ENCODE data around the gene MYH1.
A peak's percentile ranks its signal among the peaks of the same experiment; 100 is the strongest.

MYH1 gene

DNA sequence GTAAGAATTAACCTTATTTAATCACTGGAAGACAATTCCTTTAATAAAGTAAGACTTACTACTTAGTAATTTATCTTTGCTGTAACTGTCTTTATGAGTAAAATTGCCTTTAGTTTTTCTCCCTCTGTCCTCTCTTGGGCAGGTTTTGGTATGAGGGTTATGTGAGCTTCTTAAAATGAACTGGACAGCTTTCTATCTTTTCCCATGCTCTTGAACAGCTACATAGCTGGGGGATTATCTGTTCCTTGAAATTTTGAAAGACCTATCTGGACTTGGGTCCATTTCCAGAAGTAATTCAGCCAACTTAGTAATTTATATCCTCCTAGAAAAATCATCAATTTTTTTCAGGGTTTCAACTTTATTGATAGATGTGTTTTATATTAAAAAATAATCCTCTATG, 3.6 kb upstream of the MYH1 start:
- TF ChIP-seq CTCF (IDR thresholded peaks at IDR 0.05; ENCODE audit: low read depth, low read length) = no peak
- H3K4me3 ChIP-seq (replicated peaks in 1 of 2; ENCODE audit: low read depth in 2 of 2, low read length in 2 of 2) = no peak overlapping the region
- DNase-seq (ENCODE audit: low read depth in 2 of 2) = no peak

GRCh38 chr17:10516638-10517037, 1.7 kb downstream of the MYH1 start:
- no peak for TF ChIP-seq CTCF (IDR thresholded peaks at IDR 0.05; ENCODE audit: low read depth, low read length)
- no peak for DNase-seq (ENCODE audit: low read depth in 2 of 2)
- no peak overlapping the region for H3K4me3 ChIP-seq (replicated peaks in 1 of 2; ENCODE audit: low read depth in 2 of 2, low read length in 2 of 2)

- TF ChIP-seq CTCF (IDR thresholded peaks at IDR 0.05; ENCODE audit: low read depth, low read length) = no peak
- no peak for DNase-seq (ENCODE audit: low read depth in 2 of 2)
- no peak overlapping the region for H3K4me3 ChIP-seq (replicated peaks in 1 of 2; ENCODE audit: low read depth in 2 of 2, low read length in 2 of 2)
These were observed 2.3 kb downstream of the MYH1 start for GRCh38 chr17:10516065-10516464.

- TF ChIP-seq CTCF (IDR thresholded peaks at IDR 0.05; ENCODE audit: low read depth, low read length) = no peak
- no peak overlapping the region for H3K4me3 ChIP-seq (replicated peaks in 1 of 2; ENCODE audit: low read depth in 2 of 2, low read length in 2 of 2)
- peak; percentile 13 to 61 for DNase-seq (ENCODE audit: low read depth in 2 of 2)
These were observed 4.9 kb downstream of the MYH1 start for GRCh38 chr17:10513299-10514067.

- no peak overlapping the region for H3K4me3 ChIP-seq (replicated peaks in 1 of 2; ENCODE audit: low read depth in 2 of 2, low read length in 2 of 2)
- no peak for TF ChIP-seq CTCF (IDR thresholded peaks at IDR 0.05; ENCODE audit: low read depth, low read length)
- no peak for DNase-seq (ENCODE audit: low read depth in 2 of 2)
These were observed 5.5 kb downstream of the MYH1 start for GRCh38 chr17:10512856-10513255.

GRCh38 chr17:10499950-10500349, 18.4 kb downstream of the MYH1 start:
- peak in 1 of 2 donors; percentile 12 for DNase-seq (ENCODE audit: low read depth in 2 of 2)
- TF ChIP-seq CTCF (IDR thresholded peaks at IDR 0.05; ENCODE audit: low read depth, low read length) = no peak
- H3K4me3 ChIP-seq (replicated peaks in 1 of 2; ENCODE audit: low read depth in 2 of 2, low read length in 2 of 2) = no peak overlapping the region

DNA sequence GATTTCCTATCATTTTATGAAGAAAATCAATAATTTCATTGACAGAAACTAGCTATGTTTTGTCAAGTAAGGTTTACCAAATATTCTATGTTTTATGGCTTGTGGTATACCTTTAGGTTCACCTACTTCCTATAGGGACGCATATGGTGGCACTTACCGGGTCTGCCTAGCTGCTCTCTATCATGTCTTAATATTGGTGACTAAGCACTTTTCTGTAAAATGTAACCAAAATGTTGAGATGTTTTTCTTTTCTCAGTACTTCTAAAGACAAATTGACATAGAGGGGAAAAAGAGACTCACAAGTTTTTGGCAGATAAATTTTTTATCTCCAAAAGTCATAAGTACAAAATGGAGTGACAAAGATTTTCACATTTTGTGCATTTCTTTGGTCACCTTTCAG, 26.3 kb downstream of the MYH1 start:
- TF ChIP-seq CTCF (IDR thresholded peaks at IDR 0.05; ENCODE audit: low read depth, low read length) = no peak
- H3K4me3 ChIP-seq (replicated peaks in 1 of 2; ENCODE audit: low read depth in 2 of 2, low read length in 2 of 2) = no peak overlapping the region
- no peak for DNase-seq (ENCODE audit: low read depth in 2 of 2)

All from cardiac fibroblast (primary cell).